A673 (cell line): ENCODE results near the gene EPHA6.

Source experiments
- CTCF ChIP-seq: fragments of 300-800, 200-600 bp; sonication (generic); conservative IDR thresholded peaks from 2 replicates; pipeline ENCODE4 v1.5.1; 2017; ENCODE audit warnings: low read depth, mild to moderate bottlenecking, antibody characterized with exemption, low read length, moderate library complexity, mixed read lengths
- EZH2 ChIP-seq: fragments of 200-600 bp; sonication (generic); IDR thresholded peaks from 2 replicates; pipeline ENCODE4 v1.6.1; 2017; ENCODE audit warnings: borderline replicate concordance, low read depth, mild to moderate bottlenecking, mixed read lengths, antibody characterized with exemption, low read length; ENCODE audit not compliant: poor library complexity, severe bottlenecking

- TF ChIP-seq CTCF (no peak), EZH2 (no peak)
These were observed 418.1 kb downstream of the EPHA6 start for GRCh38 chr3:97232393-97233034.
